ENCODE results near the gene TXNDC15.

TXNDC15 gene

DNA sequence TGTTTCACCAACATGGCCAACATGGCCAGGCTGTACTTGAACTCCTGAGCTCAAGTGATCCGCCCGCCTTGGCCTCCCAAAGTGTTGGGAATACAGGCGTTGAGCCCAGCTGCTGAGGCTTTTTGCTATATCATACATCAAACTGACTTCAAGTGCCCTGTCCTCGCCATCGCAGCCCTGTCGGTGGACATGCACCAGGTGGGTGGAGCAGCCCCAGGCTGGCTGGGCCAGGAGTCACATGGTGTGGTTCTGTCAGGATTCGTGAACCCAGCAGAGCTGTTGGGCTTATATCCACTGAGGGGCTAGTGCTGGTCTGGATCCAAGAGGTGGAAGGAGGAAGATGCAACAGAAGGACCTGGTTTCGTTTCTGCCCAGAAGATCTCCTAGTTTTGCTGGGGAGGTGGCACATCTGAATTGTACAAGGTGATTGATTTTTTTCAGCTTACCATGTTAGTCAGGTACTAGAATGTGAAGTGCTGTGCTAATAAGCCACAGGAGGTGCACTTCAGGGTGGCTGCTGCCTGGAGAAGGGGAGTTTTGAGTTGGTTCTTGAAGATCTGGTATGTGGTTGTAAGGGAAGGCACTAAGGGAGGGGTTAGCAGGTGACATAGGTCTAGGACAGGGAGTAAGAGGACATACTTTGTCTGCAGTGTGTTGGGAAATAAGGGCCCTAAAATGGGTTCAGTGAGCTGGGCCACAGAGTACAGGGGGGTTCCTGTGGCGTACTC, 46.8 kb downstream of the TXNDC15 start:
- no peak for DNase-seq (ENCODE audit: extremely low read depth, insufficient read length)
- peaks cover 3% of the 10 kb centered on the region for H3K36me3 ChIP-seq (ENCODE audit: control insufficient read depth, insufficient read depth, low read length)
- TF ChIP-seq, protein P1, sequence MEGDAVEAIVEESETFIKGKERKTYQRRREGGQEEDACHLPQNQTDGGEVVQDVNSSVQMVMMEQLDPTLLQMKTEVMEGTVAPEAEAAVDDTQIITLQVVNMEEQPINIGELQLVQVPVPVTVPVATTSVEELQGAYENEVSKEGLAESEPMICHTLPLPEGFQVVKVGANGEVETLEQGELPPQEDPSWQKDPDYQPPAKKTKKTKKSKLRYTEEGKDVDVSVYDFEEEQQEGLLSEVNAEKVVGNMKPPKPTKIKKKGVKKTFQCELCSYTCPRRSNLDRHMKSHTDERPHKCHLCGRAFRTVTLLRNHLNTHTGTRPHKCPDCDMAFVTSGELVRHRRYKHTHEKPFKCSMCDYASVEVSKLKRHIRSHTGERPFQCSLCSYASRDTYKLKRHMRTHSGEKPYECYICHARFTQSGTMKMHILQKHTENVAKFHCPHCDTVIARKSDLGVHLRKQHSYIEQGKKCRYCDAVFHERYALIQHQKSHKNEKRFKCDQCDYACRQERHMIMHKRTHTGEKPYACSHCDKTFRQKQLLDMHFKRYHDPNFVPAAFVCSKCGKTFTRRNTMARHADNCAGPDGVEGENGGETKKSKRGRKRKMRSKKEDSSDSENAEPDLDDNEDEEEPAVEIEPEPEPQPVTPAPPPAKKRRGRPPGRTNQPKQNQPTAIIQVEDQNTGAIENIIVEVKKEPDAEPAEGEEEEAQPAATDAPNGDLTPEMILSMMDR (IDR thresholded peaks at IDR 0.05; ENCODE audit: insufficient read depth, low read length, poor library complexity, severe bottlenecking) = no peak

DNA sequence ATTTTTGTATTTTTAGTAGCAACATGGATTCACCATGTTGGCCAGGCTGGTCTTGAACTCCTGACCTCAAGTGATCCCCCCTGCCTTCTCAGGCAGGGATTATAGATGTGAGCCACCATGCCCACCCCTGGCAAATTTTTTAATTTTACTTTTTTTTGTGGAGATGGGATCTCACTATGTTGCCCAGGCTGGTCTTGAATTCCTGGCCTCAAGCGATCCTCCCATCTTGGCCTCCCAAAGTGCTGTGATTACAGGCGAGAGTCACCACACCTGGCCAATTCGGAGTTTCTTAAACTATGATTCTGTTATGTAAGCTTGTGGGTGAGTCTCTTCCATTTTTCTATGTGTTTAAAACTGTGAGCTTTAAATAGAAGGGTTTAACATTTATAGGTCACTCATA, 58.3 kb downstream of the TXNDC15 start:
- DNase-seq (ENCODE audit: extremely low read depth, insufficient read length) = no peak
- Histone ChIP-seq H3K36me3 (ENCODE audit: control insufficient read depth, insufficient read depth, low read length) (peaks cover 5% of the 10 kb centered on the region), H3K27me3 (replicated peaks; ENCODE audit: control insufficient read depth, insufficient read depth, low read length) (no peaks in the 10 kb centered on the region), H3K4me3 (replicated peaks; ENCODE audit: low read depth, low read length) (no peak overlapping the region)
- TF ChIP-seq, protein P1 (IDR thresholded peaks at IDR 0.05; ENCODE audit: insufficient read depth, low read length, poor library complexity, severe bottlenecking) = no peak

More for the DNA sequence above, 46.8 kb downstream of the TXNDC15 start:
- Histone ChIP-seq H3K4me3 (replicated peaks; ENCODE audit: low read depth, low read length) (no peak overlapping the region), H3K27me3 (replicated peaks; ENCODE audit: control insufficient read depth, insufficient read depth, low read length) (no peaks in the 10 kb centered on the region)

DNA sequence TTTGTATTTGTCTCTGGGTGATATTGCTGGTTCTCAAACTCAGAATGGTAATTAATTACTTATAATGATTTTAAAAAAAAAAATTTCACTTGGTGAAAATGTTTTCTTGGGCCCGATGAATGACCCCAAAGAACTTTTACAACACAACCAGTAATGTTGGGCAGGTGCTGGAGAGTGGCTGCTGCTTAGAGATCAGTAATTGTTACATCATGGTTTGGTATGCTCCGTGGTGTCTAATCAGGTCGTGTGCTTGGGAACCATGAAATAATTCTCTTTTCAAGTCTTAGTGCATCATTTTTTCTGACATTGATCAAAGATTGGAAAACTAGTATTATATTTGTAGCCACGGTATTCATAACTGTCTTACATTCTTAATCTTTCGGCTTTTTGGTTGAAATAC, 60.0 kb downstream of the TXNDC15 start:
- Histone ChIP-seq H3K27me3 (replicated peaks; ENCODE audit: control insufficient read depth, insufficient read depth, low read length) (no peaks in the 10 kb centered on the region), H3K4me3 (replicated peaks; ENCODE audit: low read depth, low read length) (no peak overlapping the region), H3K36me3 (ENCODE audit: control insufficient read depth, insufficient read depth, low read length) (peaks cover 5% of the 10 kb centered on the region)
- TF ChIP-seq, protein P1 (IDR thresholded peaks at IDR 0.05; ENCODE audit: insufficient read depth, low read length, poor library complexity, severe bottlenecking) = no peak
- no peak for DNase-seq (ENCODE audit: extremely low read depth, insufficient read length)

DNA sequence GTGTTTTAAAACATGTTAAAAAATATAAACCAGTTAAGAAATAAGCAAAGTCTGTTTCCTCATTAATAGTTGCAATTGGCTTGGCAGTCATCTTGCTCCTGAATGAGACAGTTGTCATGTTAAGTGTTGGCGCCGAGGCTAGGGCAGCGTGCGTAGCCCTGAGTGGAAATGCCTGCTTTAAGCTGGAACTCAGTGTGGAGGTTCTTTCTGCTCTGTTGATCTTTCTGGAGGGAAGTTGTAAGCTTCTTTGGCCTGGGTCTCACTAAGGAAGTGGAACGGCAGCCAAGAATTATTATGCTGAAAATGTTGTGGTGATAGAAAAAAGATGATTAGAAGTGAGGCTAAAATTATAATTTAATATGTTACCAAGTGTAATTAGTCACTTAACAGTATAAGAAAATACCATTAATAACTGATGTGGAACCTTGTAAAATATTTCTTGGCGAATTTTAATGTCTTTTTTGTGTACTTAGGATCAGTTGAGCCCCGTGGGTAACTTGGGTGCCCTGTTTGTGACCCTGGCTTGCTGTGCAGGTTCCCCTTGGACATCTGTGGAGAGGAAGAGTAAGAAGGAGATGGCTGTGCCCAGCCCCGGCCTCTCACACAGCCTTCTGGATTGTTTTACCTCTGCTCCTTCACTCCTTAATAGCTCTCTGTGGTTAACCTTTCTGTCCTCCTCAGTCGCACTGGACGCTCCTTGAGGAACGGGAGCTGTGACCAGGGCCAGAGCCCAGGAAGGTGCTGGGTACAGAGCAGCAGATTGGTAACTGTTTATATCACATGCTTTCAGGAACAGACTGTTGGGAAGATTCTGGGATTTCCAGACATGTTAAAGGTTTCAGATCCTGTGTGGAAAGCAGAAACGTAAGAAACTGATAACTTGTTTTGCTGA, 61.8 kb downstream of the TXNDC15 start:
- no peak overlapping the region for H3K4me3 ChIP-seq (replicated peaks; ENCODE audit: low read depth, low read length)
- H3K36me3 ChIP-seq (ENCODE audit: control insufficient read depth, insufficient read depth, low read length) = peaks cover 1% of the 10 kb centered on the region
- no peaks in the 10 kb centered on the region for H3K27me3 ChIP-seq (replicated peaks; ENCODE audit: control insufficient read depth, insufficient read depth, low read length)
- DNase-seq (ENCODE audit: extremely low read depth, insufficient read length) = no peak
- TF ChIP-seq, protein P1 (IDR thresholded peaks at IDR 0.05; ENCODE audit: insufficient read depth, low read length, poor library complexity, severe bottlenecking) = no peak

DNA sequence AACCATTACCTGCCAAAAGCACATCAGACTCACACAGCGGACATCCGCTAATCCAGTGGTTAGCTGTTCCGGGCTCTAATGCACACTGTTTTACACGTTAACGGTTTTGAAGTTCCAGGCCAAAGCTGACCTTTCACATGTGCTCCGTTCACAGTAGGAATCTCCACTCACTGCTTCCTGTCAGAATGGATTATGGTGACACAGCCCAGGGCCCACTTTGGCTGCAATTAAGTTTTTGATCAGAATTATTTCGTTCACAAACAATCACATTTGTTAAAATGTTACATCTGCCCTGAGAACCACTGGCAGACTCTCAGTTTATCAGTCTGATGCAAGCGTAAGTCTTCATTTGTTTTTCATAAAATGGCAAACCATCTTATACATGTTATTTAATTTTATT, 63.4 kb downstream of the TXNDC15 start:
- TF ChIP-seq, protein P1 (IDR thresholded peaks at IDR 0.05; ENCODE audit: insufficient read depth, low read length, poor library complexity, severe bottlenecking) = no peak
- Histone ChIP-seq H3K4me3 (replicated peaks; ENCODE audit: low read depth, low read length) (no peak overlapping the region), H3K27me3 (replicated peaks; ENCODE audit: control insufficient read depth, insufficient read depth, low read length) (no peaks in the 10 kb centered on the region), H3K36me3 (ENCODE audit: control insufficient read depth, insufficient read depth, low read length) (peaks cover 1% of the 10 kb centered on the region)
- no peak for DNase-seq (ENCODE audit: extremely low read depth, insufficient read length)

Data from GM06990 (cell line).